ENCODE data around the gene GPR158.

DNA sequence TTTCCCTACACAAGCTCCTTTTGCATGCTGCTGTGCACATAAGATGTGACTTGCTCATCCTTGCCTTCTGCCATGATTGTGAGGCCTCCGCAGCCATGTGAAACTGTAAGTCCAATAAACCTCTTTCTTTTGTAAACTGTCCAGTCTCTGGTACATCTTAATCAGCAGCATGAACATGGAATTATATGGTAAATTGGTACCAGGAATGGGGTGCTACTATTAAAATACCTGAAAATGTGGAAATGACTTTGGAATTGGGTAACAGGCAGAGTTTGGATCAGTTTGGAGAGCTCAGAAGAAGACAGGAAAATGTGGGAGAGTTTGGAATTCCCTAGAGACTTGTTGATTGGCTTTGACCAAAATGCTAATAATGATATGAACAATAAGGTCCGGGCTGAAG, 181.8 kb downstream of the GPR158 start:
- TF ChIP-seq EZH2phosphoT487 (IDR thresholded peaks at IDR 0.05; ENCODE audit: low read depth, severe bottlenecking, unreplicated experiment): no peak
- TF ChIP-seq CTCF (IDR thresholded peaks at IDR 0.05; ENCODE audit: poor library complexity): no peak
- TF ChIP-seq EZH2 (IDR thresholded peaks at IDR 0.05; ENCODE audit: borderline replicate concordance): no peak

Measured in hepatocyte (in vitro differentiated cells).